Limb (tissue), 2 donors: ENCODE results near the gene MED15.

ENCODE experiments used
- DNase-seq, 2 donors: peaks; one replicate each; pipeline ENCODE4 v3.0.0-alpha.2; 2016; ENCODE audit errors: extremely low spot score in 2 of 2

Gene MED15

DNA sequence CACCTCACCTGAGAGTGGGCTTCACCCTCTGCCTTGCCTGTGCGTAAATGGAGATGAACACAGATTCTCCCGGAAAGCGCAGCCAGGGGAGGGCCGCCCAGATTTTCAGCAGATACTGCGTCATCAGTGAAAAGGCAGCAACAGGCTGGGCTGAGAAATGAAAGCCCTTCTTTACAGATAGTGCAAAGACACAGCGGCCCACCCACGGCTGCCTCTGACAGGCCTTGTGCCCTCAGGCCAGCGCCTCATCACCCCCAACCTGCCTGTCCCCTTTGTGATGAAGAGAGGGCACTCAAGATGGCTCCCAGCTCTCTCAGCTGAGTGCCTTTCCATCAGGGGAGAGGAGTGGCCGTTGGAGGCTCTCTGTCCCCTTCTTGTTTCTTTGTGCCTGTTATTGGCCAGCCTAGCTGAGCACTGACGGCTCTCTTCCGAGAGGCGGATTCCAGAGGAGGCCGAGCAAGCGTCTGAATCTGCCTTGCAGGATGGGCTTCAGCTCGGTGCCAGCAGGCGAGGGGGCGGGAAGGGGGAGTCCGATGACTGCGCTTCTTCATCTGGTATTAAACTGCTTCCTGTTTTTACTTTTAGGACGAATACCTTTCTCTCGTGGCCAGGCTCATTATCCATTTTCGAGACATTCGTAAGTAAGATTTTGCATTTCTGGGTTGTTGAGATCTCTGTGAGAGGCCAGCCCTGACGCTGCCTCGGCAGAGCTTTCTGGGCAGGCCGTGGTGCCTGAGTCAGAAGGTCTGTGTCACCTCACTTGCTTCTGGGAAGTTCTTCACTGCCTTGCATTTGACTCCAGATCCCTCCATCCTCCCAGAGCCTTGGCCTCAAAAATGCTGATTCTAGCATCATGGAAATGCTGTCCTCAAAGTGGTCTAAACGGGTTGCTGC is 43.7 kb downstream of the MED15 start:
- peak in 1 of 2 donors; percentile 17 for DNase-seq

DNA sequence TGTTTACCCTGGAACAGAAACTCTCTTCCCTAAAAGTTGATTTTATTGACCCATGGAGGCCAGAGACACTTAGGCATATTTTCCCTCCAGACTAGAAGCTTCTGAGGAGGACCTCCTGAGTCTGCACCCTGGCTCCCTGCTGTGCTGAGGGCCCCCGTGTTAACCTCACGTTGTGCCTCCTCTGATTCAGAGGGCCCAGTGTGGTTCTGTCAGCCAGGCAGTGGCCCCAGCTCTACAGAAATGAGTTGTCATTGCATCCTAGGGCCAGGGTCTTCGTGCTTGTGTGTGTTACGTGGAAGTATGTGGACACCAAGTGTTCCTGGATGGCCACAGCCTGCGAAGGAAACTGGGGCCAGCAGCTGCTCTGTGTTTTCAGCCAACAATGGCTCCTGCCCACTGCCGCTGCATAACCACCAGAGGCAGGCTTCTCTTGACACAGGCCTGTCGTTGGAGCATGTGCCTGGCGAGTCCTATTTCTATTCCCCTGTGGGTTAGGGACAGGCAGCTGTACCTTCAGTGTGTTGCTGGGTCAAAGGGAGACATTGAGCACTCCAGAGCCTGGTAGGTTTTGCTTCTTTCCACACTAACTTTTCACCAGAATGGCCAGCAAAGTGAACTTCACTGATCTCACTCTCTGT is 44.5 kb downstream of the MED15 start:
- peak in 1 of 2 donors; percentile 20 for DNase-seq

DNA sequence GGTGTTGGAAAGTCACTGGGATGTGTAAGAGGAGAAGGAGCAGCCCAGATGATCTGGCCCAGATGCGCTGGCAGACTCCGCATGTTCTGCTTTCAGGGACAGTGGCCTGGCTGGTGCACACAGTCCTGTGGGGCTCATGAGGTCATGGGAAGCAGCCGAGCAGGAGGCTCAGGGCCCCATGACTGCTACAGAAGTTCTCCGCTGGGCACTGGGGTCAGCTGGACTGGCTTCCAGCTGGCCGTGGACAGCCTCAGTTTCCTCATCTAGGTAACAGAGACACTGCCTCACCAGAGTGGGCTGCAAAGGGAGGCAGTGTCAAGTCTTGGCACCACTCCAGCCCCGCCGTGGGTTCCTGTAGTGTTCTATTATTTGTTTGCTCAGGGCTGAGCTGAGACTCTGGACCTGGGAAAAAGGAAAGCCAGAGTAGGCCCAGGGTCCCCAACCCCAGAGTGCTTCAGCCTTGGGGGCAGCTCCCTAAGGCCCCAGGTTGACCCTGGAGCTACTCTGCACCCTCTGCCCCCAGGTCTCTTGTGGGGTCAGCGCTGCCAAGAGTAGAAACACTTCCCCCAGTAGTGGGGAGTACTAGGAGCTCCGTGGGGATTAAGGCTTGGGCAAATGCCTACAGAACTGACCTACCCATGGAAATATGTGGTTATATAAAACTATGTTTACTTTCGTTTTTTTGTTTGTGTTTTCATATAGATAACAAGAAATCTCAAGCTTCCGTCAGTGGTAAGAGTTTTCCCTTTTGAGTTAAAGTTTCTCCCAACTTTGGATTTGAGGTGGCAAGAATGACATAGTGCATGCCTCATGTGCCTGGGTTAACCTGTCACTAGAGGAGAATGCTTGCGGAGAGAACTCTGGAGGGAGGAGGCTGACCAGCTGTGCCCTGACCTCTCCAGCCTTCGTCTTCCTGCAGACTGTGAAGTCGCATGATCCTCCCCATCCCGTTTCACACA is 45.3 kb downstream of the MED15 start:
- no peak for DNase-seq

DNA sequence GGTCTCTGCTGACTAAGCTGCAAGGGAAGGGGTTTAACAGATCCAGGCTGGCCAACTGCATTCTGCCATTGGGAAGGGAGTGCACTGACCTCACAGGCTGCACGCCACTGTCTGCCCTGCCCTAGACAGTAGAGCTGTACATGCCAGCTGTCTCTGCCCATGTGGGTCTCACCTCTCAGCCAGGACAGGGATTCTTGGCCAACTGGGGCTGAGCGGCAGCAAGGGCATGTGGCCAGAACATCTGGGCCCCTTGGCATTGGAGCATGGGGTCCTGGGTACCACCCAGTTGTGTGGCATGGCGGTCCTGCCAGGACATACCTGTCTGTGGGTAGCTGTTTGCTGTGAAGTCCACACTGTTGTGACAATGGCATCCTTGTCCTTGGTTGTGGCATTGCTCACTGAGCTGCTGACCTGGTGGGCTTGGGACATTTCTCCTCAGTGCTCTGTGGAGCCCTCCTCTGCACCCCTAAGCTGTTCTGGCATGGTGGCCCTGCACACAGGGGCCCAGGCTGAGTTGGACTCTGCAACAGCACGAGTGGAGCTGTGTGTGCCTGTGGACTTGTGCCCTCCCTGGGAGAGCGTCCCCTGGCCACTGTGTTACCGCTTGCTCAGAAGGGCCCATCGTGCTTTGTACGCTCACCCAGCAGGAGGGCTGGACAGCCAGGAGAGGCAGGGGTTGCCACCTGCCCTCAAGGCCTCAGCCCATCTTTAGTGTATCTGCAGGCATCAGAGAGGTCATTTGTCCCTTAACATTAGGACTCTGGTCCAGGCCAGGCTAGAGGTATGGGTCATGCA is 46.7 kb downstream of the MED15 start:
- DNase-seq: no peak

DNA sequence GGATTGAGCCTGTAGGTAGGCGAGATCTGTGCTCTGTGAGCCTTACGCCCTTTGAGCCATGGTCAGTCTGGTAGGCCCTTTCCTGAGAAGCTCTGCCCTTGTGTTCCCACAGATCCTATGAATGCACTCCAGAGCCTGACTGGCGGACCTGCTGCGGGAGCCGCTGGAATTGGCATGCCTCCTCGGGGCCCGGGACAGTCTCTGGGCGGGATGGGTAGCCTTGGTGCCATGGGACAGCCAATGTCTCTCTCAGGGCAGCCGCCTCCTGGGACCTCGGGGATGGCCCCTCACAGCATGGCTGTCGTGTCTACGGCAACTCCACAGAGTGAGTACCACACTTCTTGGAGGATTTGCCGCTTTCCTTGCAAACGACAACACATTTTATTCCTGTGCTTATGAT is 47.4 kb downstream of the MED15 start:
- DNase-seq: no peak

DNA sequence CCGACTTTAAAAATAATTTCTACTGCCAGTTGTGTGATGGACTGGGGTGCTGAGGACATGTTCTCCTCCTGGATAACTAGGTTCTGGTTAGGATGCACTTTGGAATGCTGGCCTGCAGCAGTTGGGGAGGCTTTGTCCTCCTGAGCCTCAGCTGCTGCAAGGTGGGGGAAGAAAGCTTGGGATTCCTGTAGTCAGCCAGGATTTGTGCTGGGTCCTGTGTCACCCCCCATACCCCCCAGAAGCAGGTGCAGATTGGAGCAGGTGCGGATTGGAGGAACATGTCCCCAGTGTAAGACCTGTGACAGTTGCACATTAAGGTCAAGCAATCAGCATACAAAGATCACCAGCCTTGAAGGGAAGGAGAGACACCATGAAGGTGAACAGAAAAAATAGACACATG is 51.1 kb downstream of the MED15 start:
- no peak for DNase-seq

DNA sequence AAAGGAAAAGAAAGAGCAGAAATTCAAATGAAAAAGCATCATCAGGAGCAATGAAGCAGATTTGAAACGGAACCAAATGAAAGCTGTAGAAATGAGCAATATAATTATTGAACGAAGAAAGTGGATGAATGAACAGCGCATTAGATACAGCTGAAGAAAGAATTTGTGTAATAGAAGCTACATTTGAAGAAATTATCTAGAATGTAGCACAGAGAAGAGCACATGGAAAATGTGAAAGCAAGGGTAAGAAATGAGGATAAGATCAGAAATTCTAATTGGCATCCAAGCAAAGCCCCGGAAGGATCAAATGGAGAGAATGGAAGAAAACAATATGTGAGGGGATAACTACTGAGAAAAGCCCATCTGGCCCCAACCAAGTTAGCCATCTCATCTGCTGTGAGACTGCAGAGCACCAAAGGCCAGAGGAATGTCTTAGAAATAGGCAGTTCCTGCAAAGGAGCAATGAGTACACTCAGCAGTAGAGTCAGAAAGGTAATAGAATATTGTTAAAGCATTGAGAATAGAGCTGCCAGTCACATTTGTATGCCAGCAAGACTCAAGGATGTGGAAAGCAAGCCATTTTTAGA is 51.9 kb downstream of the MED15 start:
- no peak for DNase-seq

DNA sequence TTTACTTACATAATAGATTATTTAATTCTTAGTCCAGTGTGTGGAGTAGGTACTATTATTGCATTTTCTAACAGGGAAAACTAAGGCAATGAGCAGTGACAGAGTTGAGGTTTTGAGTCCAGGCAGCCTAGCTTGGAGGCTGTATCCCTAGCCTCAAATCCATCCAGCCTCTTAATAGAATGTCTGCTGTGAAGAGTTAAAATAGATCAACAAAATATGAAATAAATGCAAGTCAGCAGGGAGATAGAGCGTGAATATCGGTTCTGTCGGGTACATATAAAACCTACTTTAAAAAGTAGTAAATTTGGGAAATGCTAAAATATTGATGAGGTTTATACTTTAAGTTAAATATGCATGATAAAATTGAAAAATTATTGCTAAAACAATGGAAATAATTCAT is 53.3 kb downstream of the MED15 start:
- no peak for DNase-seq

DNA sequence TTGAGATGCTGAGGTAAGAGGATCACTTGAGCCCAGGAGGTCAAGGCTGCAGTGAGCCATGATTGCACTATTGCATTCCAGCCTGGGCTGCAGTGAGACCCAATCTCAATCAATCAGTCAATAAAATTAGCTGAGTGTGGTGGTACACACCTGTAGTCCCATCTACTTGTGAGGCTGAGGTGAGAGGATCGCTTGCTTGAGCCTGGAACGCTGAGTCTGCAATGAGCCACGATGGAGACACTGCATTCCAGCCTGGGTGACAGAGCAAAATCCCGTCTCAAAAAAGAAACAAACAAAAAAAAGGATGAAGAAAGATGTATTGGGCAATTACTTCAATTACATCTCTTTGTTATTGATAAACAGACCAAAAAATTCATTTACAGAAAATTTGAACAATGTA is 54.5 kb downstream of the MED15 start:
- no peak for DNase-seq

DNA sequence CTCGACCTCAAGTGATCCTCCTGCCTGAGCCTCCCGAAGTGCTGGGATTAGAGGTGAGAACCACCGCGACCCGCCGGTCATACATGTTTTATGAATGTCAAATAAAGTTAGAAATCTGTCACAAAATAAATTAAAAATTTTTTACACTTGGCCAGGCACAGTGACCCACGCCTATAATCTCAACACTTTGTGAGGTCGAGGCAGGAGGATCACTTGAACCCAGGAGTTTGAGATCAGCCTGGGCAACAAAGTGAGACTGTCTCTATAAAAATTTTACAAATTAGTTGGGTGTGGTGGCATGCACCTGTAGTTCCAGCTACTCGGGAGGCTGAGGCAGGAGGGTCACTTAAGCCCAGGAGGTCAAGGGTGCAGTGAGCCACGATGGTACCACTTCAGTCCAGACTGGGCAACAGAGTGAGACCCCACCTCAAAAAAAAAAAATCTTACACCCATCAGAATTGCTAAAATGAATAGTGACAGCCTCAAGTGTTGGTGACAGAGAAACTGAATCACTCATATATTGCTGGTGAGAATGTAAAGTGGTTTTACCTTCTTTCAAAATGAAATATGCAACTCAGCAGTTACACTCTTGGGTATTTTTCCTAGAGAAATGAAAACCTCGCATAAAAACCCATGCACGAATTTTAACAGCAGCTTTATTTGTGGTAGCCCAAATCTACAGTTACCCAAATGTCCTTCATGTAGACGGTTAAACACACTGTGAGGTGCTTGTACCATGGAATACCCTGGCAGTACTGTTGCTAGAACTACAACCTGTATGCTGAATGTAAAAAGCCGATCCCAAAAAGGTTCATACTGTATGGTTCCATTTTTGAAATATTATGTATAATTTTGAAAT is 55.4 kb downstream of the MED15 start:
- DNase-seq: no peak

DNA sequence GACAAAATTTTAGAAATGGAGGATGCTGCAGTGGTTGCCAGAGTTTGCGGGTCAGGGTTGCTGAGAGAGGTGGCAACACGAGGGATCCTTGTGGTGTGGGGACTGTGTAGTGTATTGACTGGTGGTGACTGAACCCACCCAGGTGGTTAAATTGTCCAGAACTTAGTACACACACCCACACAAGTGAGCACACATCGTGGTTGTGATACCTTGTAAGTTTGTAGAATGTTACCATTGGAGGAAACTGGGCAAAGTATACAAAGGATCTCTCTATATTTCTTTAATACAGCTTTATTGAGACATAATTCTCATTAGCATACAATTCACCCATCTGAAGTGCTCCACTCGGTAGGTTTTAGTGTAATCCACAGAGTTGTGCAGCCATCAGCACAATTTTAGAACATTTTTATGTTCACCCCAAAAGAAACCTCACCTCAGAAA is 56.1 kb downstream of the MED15 start:
- DNase-seq: no peak

DNA sequence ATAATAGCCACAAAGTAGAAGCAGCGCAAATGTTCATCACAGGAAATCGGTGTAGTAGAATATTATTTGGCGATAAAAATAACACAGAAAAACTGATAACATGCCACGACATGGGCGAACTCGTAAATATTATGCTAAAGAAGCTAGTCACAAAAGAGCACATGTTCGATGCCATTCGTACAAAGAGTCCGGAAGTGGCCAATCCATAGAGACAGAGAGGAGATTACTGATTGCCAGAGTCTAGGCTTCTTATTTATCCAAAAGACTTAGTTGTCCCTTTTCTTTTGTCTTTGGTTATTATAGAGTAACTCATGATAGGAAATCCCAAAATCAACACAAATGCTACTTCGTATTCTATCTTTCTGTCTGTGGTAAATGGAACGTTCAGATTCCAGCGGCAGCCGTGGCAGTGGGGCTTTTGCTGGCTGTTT is 56.5 kb downstream of the MED15 start:
- no peak for DNase-seq

DNA sequence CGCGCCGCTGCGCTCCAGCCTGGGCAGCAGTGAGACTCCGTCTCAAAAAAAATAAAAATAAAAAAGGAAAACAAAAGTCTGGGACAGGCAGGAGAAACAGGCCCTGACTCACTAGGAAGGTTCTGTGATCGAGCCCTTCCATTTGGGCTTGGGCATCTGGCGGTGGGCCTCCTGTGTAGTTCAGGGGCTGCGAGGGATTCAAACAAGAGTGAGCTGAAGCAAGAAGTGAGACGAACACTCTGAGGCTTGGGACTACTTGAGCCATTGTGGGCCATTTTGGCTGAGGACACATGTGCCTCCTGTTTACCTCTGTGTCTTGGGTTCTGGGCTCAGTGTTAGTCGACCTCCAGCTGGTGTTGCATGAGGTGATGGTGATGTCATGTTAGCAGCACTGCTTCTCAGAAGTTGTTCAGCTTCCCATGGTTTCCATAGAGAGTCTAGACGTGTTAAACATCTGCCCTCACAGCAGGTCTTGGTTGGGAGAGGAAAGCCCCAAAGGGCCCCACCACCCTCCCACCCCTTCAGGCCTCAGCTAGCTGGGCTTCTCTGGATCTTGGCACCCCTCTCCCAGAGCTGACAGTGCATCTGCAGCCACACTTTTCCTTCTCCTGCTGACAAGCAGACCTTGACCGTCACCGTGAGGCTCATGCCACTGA is 57.8 kb downstream of the MED15 start:
- DNase-seq: peak in 1 of 2 donors; percentile 18

DNA sequence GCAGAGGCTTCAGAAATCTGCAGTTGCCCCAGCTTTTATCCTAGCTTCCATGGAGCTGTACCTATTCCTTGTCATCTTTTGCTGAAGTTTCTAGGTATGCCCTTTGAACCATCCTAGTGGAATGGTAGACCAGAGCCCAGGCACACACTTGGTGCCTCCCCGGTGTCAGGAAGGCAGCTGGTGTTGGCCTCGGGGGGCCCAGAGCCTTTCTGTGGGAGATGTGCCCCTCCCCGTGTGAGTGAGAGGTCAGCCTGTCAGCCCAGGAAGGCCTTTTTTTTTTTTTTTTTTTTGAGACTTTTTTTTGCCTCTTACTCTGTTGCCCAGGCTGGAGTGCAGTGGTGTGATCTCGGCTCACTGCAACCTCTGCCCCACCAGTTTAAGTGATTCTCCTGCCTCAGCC is 58.4 kb downstream of the MED15 start:
- peak in 1 of 2 donors; percentile 12 for DNase-seq

DNA sequence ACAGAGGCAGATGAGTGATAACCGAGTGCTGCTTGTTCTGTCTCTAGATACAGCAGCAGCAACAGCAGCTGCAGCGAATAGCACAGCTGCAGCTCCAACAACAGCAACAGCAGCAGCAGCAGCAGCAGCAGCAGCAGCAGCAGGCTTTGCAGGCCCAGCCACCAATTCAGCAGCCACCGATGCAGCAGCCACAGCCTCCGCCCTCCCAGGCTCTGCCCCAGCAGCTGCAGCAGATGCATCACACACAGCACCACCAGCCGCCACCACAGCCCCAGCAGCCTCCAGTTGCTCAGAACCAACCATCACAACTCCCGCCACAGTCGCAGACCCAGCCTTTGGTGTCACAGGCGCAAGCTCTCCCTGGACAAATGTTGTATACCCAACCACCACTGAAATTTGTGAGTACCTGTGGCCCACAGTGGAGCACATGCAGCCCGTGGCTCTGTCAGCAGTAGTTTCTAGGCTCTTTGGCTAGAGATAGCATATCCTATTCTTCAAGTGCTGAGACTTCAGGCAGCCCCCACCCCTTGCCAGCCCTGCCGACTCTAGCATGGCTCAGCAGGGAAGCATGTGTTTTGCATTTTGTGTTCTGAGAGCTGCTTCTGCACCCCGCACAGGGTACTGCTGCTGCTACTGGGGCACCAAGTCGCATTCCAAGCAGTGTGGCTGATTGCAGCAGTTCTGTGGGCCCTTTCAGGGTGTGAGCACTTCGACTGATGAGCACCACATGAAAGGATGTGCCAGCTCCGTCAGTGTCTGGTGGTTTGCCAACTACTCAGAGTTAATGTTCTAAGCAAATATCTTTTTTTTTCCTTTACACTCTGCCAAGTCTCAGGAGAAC is 59.2 kb downstream of the MED15 start:
- DNase-seq: no peak

DNA sequence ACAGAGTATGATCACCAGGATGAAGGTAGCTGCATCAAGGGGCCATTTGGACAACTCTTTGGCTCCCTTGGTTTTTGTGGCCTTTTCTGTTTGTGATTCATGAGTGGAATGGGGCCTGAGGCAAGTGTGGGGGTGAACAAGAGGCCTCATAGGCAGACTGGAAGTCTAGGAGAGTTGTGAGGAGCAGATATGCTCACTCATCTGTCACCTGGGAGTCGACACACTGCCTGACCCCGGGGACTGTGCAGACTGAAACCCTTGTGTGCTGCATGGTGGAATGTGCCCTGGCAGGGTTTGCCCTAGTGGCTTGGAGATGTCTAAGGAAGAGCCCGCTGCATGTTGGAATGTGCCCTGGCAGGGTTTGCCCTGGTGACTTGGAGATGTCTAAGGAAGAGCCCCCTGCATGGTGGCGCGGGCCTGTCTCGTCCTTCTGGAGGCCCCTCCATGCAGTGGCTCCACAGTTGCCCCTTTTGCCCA is 60.0 kb downstream of the MED15 start:
- DNase-seq: no peak

DNA sequence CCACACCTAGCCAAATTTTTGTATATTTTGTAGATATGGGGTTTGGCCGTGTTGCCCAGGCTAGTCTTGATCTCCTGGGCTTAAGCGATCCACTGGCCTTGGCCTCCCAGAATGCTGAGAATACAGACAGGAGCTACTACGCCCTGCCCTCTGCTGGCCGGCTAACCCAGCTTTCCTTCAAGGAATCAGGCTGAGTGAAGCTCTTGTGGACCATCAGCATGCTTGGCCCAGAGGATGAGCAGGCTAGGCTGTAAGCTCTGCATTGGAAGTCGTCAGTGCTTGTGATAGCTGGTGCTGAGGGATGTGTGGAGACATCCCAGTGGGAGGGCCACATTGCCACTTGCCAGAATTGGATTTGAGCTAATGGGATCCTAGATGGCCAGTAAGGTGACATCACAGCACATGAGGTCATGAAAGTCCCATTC is 60.6 kb downstream of the MED15 start:
- DNase-seq: no peak

DNA sequence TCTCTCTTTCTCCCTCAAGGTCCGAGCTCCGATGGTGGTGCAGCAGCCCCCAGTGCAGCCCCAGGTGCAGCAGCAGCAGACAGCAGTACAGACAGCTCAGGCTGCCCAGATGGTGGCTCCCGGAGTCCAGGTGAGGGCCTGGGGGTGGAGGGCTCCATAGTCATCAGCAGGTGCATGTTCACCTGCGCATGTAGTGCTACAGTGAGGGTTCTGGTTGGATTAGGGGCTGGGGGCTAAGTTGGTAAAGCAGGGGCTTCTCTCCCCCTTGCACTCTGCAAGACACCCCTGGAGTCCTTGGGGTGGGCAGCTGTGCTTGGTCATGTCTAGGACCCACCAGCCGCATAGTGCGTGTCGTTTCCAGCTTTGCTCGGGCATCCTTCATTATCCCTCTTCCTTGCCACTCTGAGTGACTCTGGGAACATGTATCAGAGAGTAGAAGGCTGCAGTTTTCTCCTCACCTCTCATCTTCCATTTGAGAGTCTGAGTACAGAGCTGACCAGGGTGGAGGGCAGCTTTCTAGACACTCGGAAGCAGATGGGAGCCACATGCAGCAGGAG is 61.2 kb downstream of the MED15 start:
- no peak for DNase-seq
